Activated naive CD4-positive, alpha-beta T cell treated with anti-CD3 and anti-CD28 coated beads for 36 hours (primary cell): ENCODE data around the gene GPR84. TPM values are rescaled to one million over a fixed set of nuclear protein-coding genes. Genes with fewer than 3 reads are reported as not detected.

ENCODE experiments used
- CTCF ChIA-PET: fragments of 350-600 bp; sonication (Branson Sonifier 250); formaldehyde crosslinking; loops from one replicate; lab custom pipeline; 2021; ENCODE audit warnings: antibody characterized with exemption; lab: Charles Lee
- DNase-seq: peaks from one replicate; pipeline ENCODE4 v3.0.0-alpha.2; 2020
- H3K27ac Mint-ChIP-seq: one replicate; pipeline ENCODE4 v1.8.0; 2021; ENCODE audit warnings: mild to moderate bottlenecking, mixed read lengths
- H3K27me3 Mint-ChIP-seq: one replicate; pipeline ENCODE4 v1.8.0; 2021; ENCODE audit warnings: low read depth, mixed read lengths
- H3K36me3 Mint-ChIP-seq: one replicate; pipeline ENCODE4 v1.8.0; 2021; ENCODE audit warnings: low read depth, mixed read lengths
- H3K4me1 Mint-ChIP-seq: one replicate; pipeline ENCODE4 v1.8.0; 2021; ENCODE audit warnings: low read depth, mixed read lengths
- H3K4me3 Mint-ChIP-seq: one replicate; pipeline ENCODE4 v1.8.0; 2021; ENCODE audit warnings: mild to moderate bottlenecking, moderate library complexity, mixed read lengths
- H3K9me3 Mint-ChIP-seq: one replicate; pipeline ENCODE4 v1.8.0; 2021; ENCODE audit warnings: mixed read lengths
- intact Hi-C: fragments of 100-400 bp; cut with micrococcal nuclease; formaldehyde crosslinking; loops from one replicate; pipeline ENCODE4 v1.15.1; 2023
- total RNA-seq, 2 experiments: library from RNA; stranded (reverse); gene quantifications; one replicate each; pipeline ENCODE4 v1.2.3, GENCODE V29; 2021

The GPR84 gene
- total RNA-seq, 2 experiments from 2014 or later: 1.2 TPM

- Mint-ChIP-seq H3K27me3 (no peaks in the 10 kb centered on the region), H3K4me1 (peaks cover 7% of the 10 kb centered on the region), H3K36me3 (peaks cover 27% of the 10 kb centered on the region), H3K4me3 (no peak overlapping the region), H3K9me3 (no peaks in the 10 kb centered on the region), H3K27ac (peak overlapping the region; percentile 25)
- CTCF ChIA-PET: interaction anchor here (1.1 to 12.3 kb wide), 11 partner anchors 8 to 111 kb away, joined by 3 to 384 read pairs (median 41); partner anchors contain the start of genes ITGA5 and ZNF385A
- DNase-seq: no peak
- intact Hi-C loops: no loop called here
Observed at GRCh38 chr12:54401119-54401518, 36.8 kb upstream of the GPR84 start.

DNA sequence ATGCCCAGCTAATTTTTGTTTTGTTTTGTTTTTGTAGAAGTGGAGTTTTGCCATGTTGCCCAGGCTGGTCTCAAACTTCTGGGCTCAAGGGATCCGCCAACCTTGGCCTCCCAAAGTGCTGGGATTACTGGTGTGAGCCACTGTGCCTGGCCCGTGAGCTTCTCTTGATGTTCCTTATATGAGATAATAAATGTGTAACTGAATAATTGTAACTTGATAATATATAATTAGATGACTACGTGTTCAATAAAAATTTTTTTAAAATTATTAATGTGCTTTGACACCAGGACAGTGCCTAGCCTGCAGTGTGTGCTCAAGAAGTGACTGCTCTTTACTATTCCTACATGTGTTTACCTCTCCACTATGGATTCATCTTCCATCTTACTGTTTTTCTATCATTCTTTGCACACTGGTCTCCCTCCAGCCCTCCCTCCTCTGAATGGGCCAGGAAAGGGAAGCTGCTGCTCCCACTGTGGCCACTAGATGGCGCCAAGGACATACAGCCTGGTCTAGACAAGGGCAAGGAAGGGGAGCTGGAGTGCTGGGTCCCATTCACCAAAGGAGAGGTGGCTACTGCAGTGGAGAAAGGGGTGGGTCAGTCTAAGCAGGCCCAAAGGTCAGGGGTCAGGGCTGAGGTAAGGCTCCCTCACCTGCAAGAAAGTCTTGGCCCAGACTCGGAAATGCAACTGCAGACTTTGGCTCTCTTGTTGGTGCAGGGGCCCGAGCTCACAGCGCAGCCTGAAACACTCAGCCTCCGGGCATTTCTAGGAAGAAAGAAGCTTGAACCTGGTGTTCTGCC, 34.9 kb upstream of the GPR84 start:
- intact Hi-C loops: loop anchor here (1.0 kb wide), 1 partner anchor 40 kb away; no protein-coding TSS in a partner anchor
- CTCF ChIA-PET: interaction anchor here (0.5 to 12.3 kb wide), 44 partner anchors 8 to 813 kb away, joined by 3 to 384 read pairs (median 4); partner anchors contain the start of genes COPZ1, ITGA5, NCKAP1L and ZNF385A
- H3K9me3 Mint-ChIP-seq: no peaks in the 10 kb centered on the region
- peaks cover 8% of the 10 kb centered on the region for H3K4me1 Mint-ChIP-seq
- peaks cover 24% of the 10 kb centered on the region for H3K36me3 Mint-ChIP-seq
- H3K27me3 Mint-ChIP-seq: no peaks in the 10 kb centered on the region
- H3K4me3 Mint-ChIP-seq: no peak overlapping the region
- peak overlapping the region; percentile 21 for H3K27ac Mint-ChIP-seq
- peak; percentile 95 for DNase-seq

DNA sequence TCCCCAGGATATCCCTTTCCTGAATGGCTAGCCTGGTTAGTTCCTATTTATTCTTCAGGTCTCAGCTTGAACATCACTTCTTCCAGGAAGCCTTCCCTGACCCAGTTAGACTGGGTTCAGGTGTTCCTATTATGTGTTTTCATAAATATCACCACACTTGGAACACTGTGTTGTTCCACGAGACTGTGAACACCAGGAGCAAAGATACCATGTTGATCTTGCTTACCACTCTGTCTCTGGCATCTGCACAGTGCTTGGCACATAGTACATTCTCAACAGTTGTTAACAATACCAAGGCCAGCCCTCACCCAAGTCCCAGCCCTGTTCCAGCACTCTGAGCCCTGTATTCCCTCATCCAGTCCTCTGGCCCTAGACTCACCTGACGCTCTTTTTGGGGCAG, 33.9 kb upstream of the GPR84 start:
- Mint-ChIP-seq H3K27ac (no peak overlapping the region), H3K4me3 (no peak overlapping the region), H3K36me3 (peaks cover 24% of the 10 kb centered on the region), H3K27me3 (no peaks in the 10 kb centered on the region), H3K9me3 (no peaks in the 10 kb centered on the region), H3K4me1 (peaks cover 14% of the 10 kb centered on the region)
- DNase-seq: no peak
- intact Hi-C loops: no loop called here
- CTCF ChIA-PET: interaction anchor here (1.0 to 12.3 kb wide), 8 partner anchors 16 to 199 kb away, joined by 5 to 384 read pairs (median 41); partner anchors contain the start of gene ITGA5

- CTCF ChIA-PET: interaction anchor here (0.8 to 12.3 kb wide), 5 partner anchors 18 to 45 kb away, joined by 4 to 384 read pairs (median 41); partner anchors contain the start of gene ITGA5
- Mint-ChIP-seq H3K36me3 (peaks cover 24% of the 10 kb centered on the region), H3K27ac (no peak overlapping the region), H3K4me3 (no peak overlapping the region), H3K9me3 (no peaks in the 10 kb centered on the region), H3K4me1 (peaks cover 14% of the 10 kb centered on the region), H3K27me3 (no peaks in the 10 kb centered on the region)
- no peak for DNase-seq
- intact Hi-C loops: no loop called here
Observed at GRCh38 chr12:54397157-54397556, 32.9 kb upstream of the GPR84 start.

- CTCF ChIA-PET: interaction anchor here (0.8 to 12.3 kb wide), 11 partner anchors 8 to 144 kb away, joined by 3 to 384 read pairs (median 4); partner anchors contain the start of gene ITGA5
- no peak overlapping the region for H3K4me3 Mint-ChIP-seq
- no peak for DNase-seq
- no peaks in the 10 kb centered on the region for H3K27me3 Mint-ChIP-seq
- intact Hi-C loops: no loop called here
- peaks cover 16% of the 10 kb centered on the region for H3K36me3 Mint-ChIP-seq
- no peak overlapping the region for H3K27ac Mint-ChIP-seq
- peaks cover 19% of the 10 kb centered on the region for H3K4me1 Mint-ChIP-seq
- no peaks in the 10 kb centered on the region for H3K9me3 Mint-ChIP-seq
Observed at GRCh38 chr12:54395545-54395944, 31.3 kb upstream of the GPR84 start.

DNA sequence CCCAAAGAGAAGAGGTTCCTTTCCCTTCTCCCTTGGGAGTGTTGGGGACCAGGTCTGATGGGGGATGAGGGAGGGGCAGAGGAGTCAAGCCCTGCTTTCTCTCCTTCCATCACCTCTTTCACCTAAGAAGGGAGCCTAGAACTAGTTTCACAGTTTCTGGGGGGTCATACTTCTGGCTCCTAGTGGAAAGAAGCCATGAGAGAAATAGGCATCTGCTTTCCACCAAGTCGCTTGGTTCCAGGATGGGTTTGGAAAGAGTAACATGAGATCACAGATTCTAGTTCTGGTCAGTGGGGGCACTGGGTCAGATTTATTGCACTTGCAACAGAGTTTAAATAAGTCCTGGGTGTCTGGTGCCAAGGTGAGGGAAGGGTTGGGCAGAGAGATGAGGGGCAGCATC, 30.7 kb upstream of the GPR84 start:
- Mint-ChIP-seq H3K27me3 (no peaks in the 10 kb centered on the region), H3K36me3 (peaks cover 16% of the 10 kb centered on the region), H3K4me1 (peaks cover 19% of the 10 kb centered on the region), H3K27ac (no peak overlapping the region), H3K4me3 (no peak overlapping the region), H3K9me3 (no peaks in the 10 kb centered on the region)
- CTCF ChIA-PET: interaction anchor here (1.4 to 12.3 kb wide), 5 partner anchors 9 to 47 kb away, joined by 4 to 384 read pairs (median 8); partner anchors contain the start of gene ITGA5
- intact Hi-C loops: no loop called here
- no peak for DNase-seq

DNA sequence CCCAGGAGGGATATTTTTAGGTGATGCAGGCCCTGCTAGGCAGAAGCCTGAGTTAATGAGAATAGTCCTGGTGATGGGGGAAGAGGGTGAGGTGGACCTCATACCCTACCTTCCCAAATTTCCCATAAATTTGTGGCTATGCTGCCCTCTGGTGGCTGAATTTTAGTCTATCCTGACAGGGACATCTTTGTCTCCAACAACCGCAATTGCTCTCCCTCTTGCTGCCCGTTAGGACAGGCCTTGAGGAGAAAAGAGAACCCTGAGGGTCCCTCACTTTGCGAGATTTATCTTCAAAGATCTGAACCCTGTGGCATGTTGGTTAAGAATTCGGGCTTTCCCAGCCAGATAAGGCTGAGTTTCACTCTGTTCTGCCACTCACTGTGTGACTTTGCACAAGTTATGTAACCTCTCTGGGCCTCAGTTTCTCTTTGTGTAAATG, 30.0 kb upstream of the GPR84 start:
- Mint-ChIP-seq H3K4me1 (peaks cover 23% of the 10 kb centered on the region), H3K27ac (peak overlapping the region; percentile 34), H3K36me3 (peaks cover 14% of the 10 kb centered on the region), H3K9me3 (no peaks in the 10 kb centered on the region), H3K27me3 (no peaks in the 10 kb centered on the region), H3K4me3 (no peak overlapping the region)
- intact Hi-C loops: no loop called here
- peak; percentile 73 for DNase-seq
- CTCF ChIA-PET: interaction anchor here (1.5 to 3.3 kb wide), 5 partner anchors 8 to 45 kb away, joined by 4 to 32 read pairs (median 21); no protein-coding TSS in a partner anchor

GRCh38 chr12:54393743-54394142, 29.5 kb upstream of the GPR84 start:
- peaks cover 22% of the 10 kb centered on the region for H3K4me1 Mint-ChIP-seq
- H3K27me3 Mint-ChIP-seq: no peaks in the 10 kb centered on the region
- H3K27ac Mint-ChIP-seq: peak overlapping the region; percentile 34
- DNase-seq: no peak
- H3K36me3 Mint-ChIP-seq: peaks cover 13% of the 10 kb centered on the region
- H3K9me3 Mint-ChIP-seq: no peaks in the 10 kb centered on the region
- intact Hi-C loops: no loop called here
- CTCF ChIA-PET: interaction anchor here (0.5 to 3.3 kb wide), 15 partner anchors 9 to 903 kb away, joined by 3 to 32 read pairs (median 3); partner anchors contain the start of genes NCKAP1L and ZNF385A
- no peak overlapping the region for H3K4me3 Mint-ChIP-seq

DNA sequence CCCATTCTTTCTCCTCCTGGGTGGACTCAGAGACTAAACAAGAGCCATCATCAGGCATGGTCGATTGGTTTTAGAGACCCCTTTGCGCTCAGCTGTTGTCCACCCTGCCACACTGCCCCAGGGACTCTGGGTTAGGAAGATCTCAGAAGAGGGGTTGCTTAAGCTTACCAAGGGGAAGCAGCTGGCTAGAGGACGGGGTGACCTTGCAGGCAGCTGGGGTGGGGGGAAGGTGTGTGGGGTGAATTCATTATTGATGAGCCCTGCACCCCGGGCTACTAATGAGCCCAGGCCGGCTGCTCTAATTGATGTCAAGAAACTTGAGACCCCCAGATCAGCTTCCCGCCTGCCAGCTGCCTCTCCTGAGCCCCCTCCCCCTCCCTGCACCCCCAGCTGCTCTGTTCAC, 28.9 kb upstream of the GPR84 start:
- no peak for DNase-seq
- Mint-ChIP-seq H3K36me3 (peaks cover 9% of the 10 kb centered on the region), H3K9me3 (no peaks in the 10 kb centered on the region), H3K4me3 (no peak overlapping the region), H3K27me3 (no peaks in the 10 kb centered on the region), H3K4me1 (peaks cover 24% of the 10 kb centered on the region), H3K27ac (no peak overlapping the region)
- CTCF ChIA-PET: interaction anchor here (0.5 to 3.3 kb wide), 15 partner anchors 9 to 903 kb away, joined by 3 to 32 read pairs (median 3); partner anchors contain the start of genes NCKAP1L and ZNF385A
- intact Hi-C loops: no loop called here

GRCh38 chr12:54392485-54393206, 28.4 kb upstream of the GPR84 start:
- Mint-ChIP-seq H3K36me3 (peaks cover 5% of the 10 kb centered on the region), H3K4me1 (peaks cover 24% of the 10 kb centered on the region), H3K27ac (no peak overlapping the region), H3K9me3 (no peaks in the 10 kb centered on the region), H3K27me3 (no peaks in the 10 kb centered on the region), H3K4me3 (no peak overlapping the region)
- no peak for DNase-seq
- intact Hi-C loops: no loop called here
- CTCF ChIA-PET: interaction anchor here (0.6 to 3.3 kb wide), 14 partner anchors 10 to 175 kb away, joined by 3 to 32 read pairs (median 3); partner anchors contain the start of gene NCKAP1L

DNA sequence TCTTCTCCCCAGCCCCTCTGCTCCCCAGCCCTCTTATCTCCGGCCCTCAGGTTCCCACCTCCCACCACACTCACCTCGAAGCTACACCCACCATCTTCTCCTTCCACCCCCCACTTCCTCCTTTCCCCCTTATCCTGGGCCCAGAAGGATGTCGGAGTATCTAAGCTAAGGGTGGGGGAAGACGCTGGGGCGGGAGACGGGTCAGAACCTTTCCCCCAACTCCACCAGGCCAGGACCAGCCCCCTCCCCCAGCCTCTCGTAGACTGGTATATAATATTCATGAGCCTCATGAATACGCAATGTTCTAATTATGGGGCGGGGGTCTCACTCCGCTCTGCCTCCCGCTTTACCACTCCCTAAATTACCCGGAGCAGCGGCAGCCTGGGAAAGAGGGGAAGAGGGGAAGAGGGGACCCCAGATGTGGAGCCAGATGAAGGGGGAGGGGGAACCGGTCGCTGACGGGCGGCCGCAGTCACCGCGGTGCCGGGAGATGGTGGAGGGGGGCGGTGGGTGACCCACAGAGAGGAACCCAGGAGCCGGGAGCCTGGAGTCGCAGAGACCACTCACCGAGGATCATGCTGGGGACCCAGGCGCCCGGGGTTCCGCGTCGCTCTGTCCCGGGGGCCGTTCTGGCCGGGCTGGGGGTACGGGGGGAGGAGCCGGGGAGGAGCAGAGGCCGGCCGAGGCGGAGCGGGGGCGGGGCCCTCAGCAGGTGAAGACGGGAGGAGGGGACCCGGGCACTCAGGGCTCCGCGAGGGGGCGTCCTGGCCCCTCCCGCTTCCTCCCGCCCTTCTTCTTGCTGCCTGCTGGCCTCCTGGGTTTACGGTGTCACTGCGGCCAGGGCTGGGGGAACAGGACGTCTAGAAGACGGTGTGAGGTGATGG, 26.6 kb upstream of the GPR84 start:
- peaks cover 3% of the 10 kb centered on the region for H3K36me3 Mint-ChIP-seq
- no peaks in the 10 kb centered on the region for H3K27me3 Mint-ChIP-seq
- intact Hi-C loops: no loop called here
- peak overlapping the region; percentile 55 for H3K4me3 Mint-ChIP-seq
- H3K4me1 Mint-ChIP-seq: peaks cover 28% of the 10 kb centered on the region
- no peak overlapping the region for H3K27ac Mint-ChIP-seq
- no peaks in the 10 kb centered on the region for H3K9me3 Mint-ChIP-seq
- CTCF ChIA-PET: interaction anchor here (0.6 to 3.3 kb wide), 6 partner anchors 9 to 85 kb away, joined by 3 to 21 read pairs (median 8); no protein-coding TSS in a partner anchor
- DNase-seq: peak; percentile 72
